Uterus (tissue), 2 donors: ENCODE data around the gene TTC24.
"Not testable (repeated sequence)": the region's sequence is repeated elsewhere in the genome, so short reads cannot be mapped to it uniquely, and the experiment has no call there.

Source experiments
- CTCF ChIP-seq, 4 experiments: fragments of 200-600 bp in 2 of 4; fragments of 450-650 bp in 2 of 4; sonication (generic) in 2 of 4; IDR thresholded peaks; one replicate each; pipeline ENCODE4 v1.5.1; 2016 to 2019; ENCODE audit warnings: antibody characterized with exemption in 4 of 4, mild to moderate bottlenecking in 2 of 4, moderate library complexity in 1 of 4
- POLR2A ChIP-seq, 2 donors: fragments of 450-650 bp; IDR thresholded peaks; one replicate each; pipeline ENCODE4 v1.6.1; 2016; ENCODE audit warnings: antibody characterized with exemption in 2 of 2, mild to moderate bottlenecking in 1 of 2, moderate library complexity in 1 of 2

GRCh38 chr1:156587927-156588326 is 8.4 kb downstream of the TTC24 start:
- TF ChIP-seq CTCF, POLR2A (IDR thresholded peaks at IDR 0.05): not testable (repeated sequence)
